HEK293 (cell line): ENCODE results near the gene ROR2.

Source experiments
- CTCF ChIA-PET: fragments of 350-600 bp; formaldehyde crosslinking; extraction: SDS; loops from one replicate; lab custom pipeline; 2021; ENCODE audit warnings: antibody characterized with exemption; lab: Yijun Ruan, JAX
- POLR2A ChIA-PET: fragments of 300-600 bp; formaldehyde crosslinking; extraction: SDS; loops from one replicate; lab custom pipeline; 2020; ENCODE audit warnings: antibody characterized with exemption, inconsistent platforms; lab: Yijun Ruan, JAX
- H3K27ac ChIP-seq: fragments of 200-500 bp; sonication (Bioruptor generic); 2 replicates; pipeline ENCODE4 v1.5.1; 2014; ENCODE audit warnings: low read depth, low read length, control low read depth, inconsistent platforms; ENCODE audit errors: extremely low read depth
- H3K36me3 ChIP-seq, 2 experiments: fragments of 200-500 bp in 1 of 2; sonication (Bioruptor generic) in 1 of 2; 1 replicate in 1 of 2; 2 replicates in 1 of 2; pipeline ENCODE4 v1.5.1; 2014 to 2017; ENCODE audit warnings: inconsistent platforms in 2 of 2, low read length in 2 of 2; ENCODE audit not compliant: control insufficient read depth in 2 of 2, insufficient read depth in 1 of 2
- H3K4me1 ChIP-seq: fragments of 200-500 bp; sonication (Bioruptor generic); 2 replicates; pipeline ENCODE4 v1.5.1; 2014; ENCODE audit warnings: mild to moderate bottlenecking, low read length, inconsistent platforms; ENCODE audit not compliant: control insufficient read depth, insufficient read depth
- H3K4me3 ChIP-seq: 2 replicates; pipeline ENCODE4 v1.5.1; 2011; ENCODE audit warnings: low read depth, mild to moderate bottlenecking, control low read depth, low read length, moderate library complexity
- H3K9me3 ChIP-seq: fragments of 200-500 bp; sonication (Bioruptor generic); 2 replicates; pipeline ENCODE4 v1.5.1; 2014; ENCODE audit warnings: low read depth, low read length, inconsistent platforms; ENCODE audit not compliant: control insufficient read depth, insufficient read depth
- GFI1B ChIP-seq: fragments of 450-650 bp; formaldehyde crosslinking; IDR thresholded peaks from 2 replicates; pipeline ENCODE4 v1.5.1; 2016; ENCODE audit warnings: missing biosample characterization, missing genetic modification characterization
- GLIS2 ChIP-seq: fragments of 450-650 bp; formaldehyde crosslinking; IDR thresholded peaks from 2 replicates; pipeline ENCODE4 v1.5.1; 2016; ENCODE audit warnings: missing biosample characterization, missing genetic modification characterization
- KLF1 ChIP-seq: fragments of 450-650 bp; formaldehyde crosslinking; IDR thresholded peaks from 2 replicates; pipeline ENCODE4 v1.5.1; 2016; ENCODE audit warnings: missing biosample characterization, missing genetic modification characterization
- KLF7 ChIP-seq: fragments of 450-650 bp; formaldehyde crosslinking; IDR thresholded peaks from 2 replicates; pipeline ENCODE4 v1.5.1; 2016; ENCODE audit warnings: missing biosample characterization, missing genetic modification characterization, borderline replicate concordance
- KLF9 ChIP-seq: fragments of 450-650 bp; formaldehyde crosslinking; IDR thresholded peaks from 2 replicates; pipeline ENCODE4 v1.5.1; 2016; ENCODE audit warnings: missing biosample characterization, missing genetic modification characterization, low read depth
- PBX3 ChIP-seq: sonication (generic); formaldehyde crosslinking; IDR thresholded peaks from 2 replicates; pipeline ENCODE4 v1.8.1; 2022; ENCODE audit warnings: mild to moderate bottlenecking, moderate library complexity, missing genetic modification reagents
- TRIM28 ChIP-seq: IDR thresholded peaks from 2 replicates; pipeline ENCODE4 v1.6.1; 2011; ENCODE audit warnings: low read length, control low read depth, borderline replicate concordance
- ZBTB48 ChIP-seq: fragments of 450-650 bp; formaldehyde crosslinking; IDR thresholded peaks from 2 replicates; pipeline ENCODE4 v1.5.1; 2016; ENCODE audit warnings: missing biosample characterization, missing genetic modification characterization
- ZNF10 ChIP-seq: fragments of 450-650 bp; formaldehyde crosslinking; IDR thresholded peaks from 2 replicates; pipeline ENCODE4 v1.5.1; 2017; ENCODE audit warnings: missing biosample characterization, missing genetic modification characterization
- ZNF155 ChIP-seq: fragments of 450-650 bp; formaldehyde crosslinking; IDR thresholded peaks from 2 replicates; pipeline ENCODE4 v1.5.1; 2016; ENCODE audit warnings: missing biosample characterization, missing genetic modification characterization
- ZNF157 ChIP-seq: fragments of 450-650 bp; formaldehyde crosslinking; IDR thresholded peaks from 2 replicates; pipeline ENCODE4 v1.5.1; 2016; ENCODE audit warnings: missing biosample characterization, missing genetic modification characterization
- ZNF211 ChIP-seq: fragments of 450-650 bp; formaldehyde crosslinking; IDR thresholded peaks from 2 replicates; pipeline ENCODE4 v1.5.1; 2016; ENCODE audit warnings: low read depth, missing biosample characterization, missing genetic modification characterization
- ZNF223 ChIP-seq: fragments of 450-650 bp; formaldehyde crosslinking; IDR thresholded peaks from 2 replicates; pipeline ENCODE4 v1.5.1; 2016; ENCODE audit warnings: missing biosample characterization, missing genetic modification characterization
- ZNF274 ChIP-seq, 2 experiments: fragments of 200-500 bp in 1 of 2; fragments of 450-650 bp in 1 of 2; sonication (Bioruptor generic) in 1 of 2; formaldehyde crosslinking in 1 of 2; IDR thresholded peaks; 2 replicates each; pipeline versions ENCODE4 v1.5.1 to v1.6.1; 2014 to 2016; ENCODE audit warnings: borderline replicate concordance in 1 of 2, inconsistent platforms in 1 of 2, low read length in 1 of 2, missing biosample characterization in 1 of 2, missing genetic modification characterization in 1 of 2
- ZNF544 ChIP-seq: fragments of 450-650 bp; formaldehyde crosslinking; IDR thresholded peaks from 2 replicates; pipeline ENCODE4 v1.5.0; 2017; ENCODE audit warnings: missing biosample characterization, missing genetic modification characterization
- ZNF548 ChIP-seq: fragments of 450-650 bp; formaldehyde crosslinking; IDR thresholded peaks from 2 replicates; pipeline ENCODE4 v1.5.1; 2016; ENCODE audit warnings: missing biosample characterization, missing genetic modification characterization
- ZNF555 ChIP-seq: fragments of 450-650 bp; formaldehyde crosslinking; conservative IDR thresholded peaks from 2 replicates; pipeline ENCODE4 v1.5.1; 2017; ENCODE audit warnings: missing biosample characterization, mild to moderate bottlenecking, missing genetic modification characterization, inconsistent platforms
- ZNF621 ChIP-seq: fragments of 450-650 bp; formaldehyde crosslinking; IDR thresholded peaks from 2 replicates; pipeline ENCODE4 v1.5.1; 2017; ENCODE audit warnings: missing biosample characterization, missing genetic modification characterization
- ZNF623 ChIP-seq: fragments of 450-650 bp; formaldehyde crosslinking; IDR thresholded peaks from 2 replicates; pipeline ENCODE4 v1.5.1; 2016; ENCODE audit warnings: missing biosample characterization, missing genetic modification characterization
- ZNF654 ChIP-seq: fragments of 450-650 bp; formaldehyde crosslinking; IDR thresholded peaks from 2 replicates; pipeline ENCODE4 v1.5.1; 2016; ENCODE audit warnings: low read depth, missing biosample characterization, missing genetic modification characterization
- ZNF658 ChIP-seq: fragments of 450-650 bp; formaldehyde crosslinking; IDR thresholded peaks from 2 replicates; pipeline ENCODE4; 2016; ENCODE audit warnings: missing biosample characterization, missing genetic modification characterization
- ZNF660 ChIP-seq: fragments of 450-650 bp; IDR thresholded peaks from 2 replicates; pipeline ENCODE4 v1.5.1; 2018; ENCODE audit warnings: missing biosample characterization, mild to moderate bottlenecking, missing genetic modification characterization
- ZNF701 ChIP-seq: fragments of 450-650 bp; formaldehyde crosslinking; IDR thresholded peaks from 2 replicates; pipeline ENCODE4 v1.5.1; 2016; ENCODE audit warnings: missing biosample characterization, missing genetic modification characterization
- ZXDB ChIP-seq: fragments of 450-650 bp; formaldehyde crosslinking; IDR thresholded peaks from 2 replicates; pipeline ENCODE4 v1.5.1; 2016; ENCODE audit warnings: missing biosample characterization, missing genetic modification characterization

Gene ROR2

DNA sequence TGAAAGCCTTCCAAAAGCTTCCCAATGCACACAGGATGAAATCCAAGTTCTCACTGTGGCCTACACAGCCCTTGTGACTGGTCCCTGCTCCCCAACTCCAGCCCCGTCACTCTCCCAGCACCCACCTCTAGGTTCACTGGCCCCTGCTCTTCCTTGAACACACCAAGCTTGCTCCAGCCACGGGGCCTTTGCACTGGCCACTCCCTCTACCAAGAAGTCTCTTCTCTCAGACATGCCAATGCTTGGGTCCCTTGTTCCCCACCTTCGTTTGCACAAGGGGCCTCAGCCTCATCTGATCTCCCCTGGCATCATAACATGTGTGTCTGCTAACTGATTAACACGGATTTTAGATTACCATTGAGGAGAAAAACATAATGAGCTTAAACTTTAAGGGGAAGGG lies 56.0 kb downstream of the ROR2 start:
- TF ChIP-seq ZNF623 (tag by site-specific recombination) (peak; percentile 81), ZNF544 (tag by site-specific recombination) (no peak)
- CTCF ChIA-PET, result interaction anchor here (0.6 kb wide), 1 partner anchor 54 kb away, joined by 3 read pairs; no protein-coding TSS in a partner anchor
- H3K27ac ChIP-seq, result no peak overlapping the region
- H3K9me3 ChIP-seq, result no peaks in the 10 kb centered on the region
- peaks cover 14% of the 10 kb centered on the region for H3K4me1 ChIP-seq
- H3K36me3 ChIP-seq, result no peaks in the 10 kb centered on the region
- POLR2A ChIA-PET, result no interaction called here
- no peak overlapping the region for H3K4me3 ChIP-seq

DNA sequence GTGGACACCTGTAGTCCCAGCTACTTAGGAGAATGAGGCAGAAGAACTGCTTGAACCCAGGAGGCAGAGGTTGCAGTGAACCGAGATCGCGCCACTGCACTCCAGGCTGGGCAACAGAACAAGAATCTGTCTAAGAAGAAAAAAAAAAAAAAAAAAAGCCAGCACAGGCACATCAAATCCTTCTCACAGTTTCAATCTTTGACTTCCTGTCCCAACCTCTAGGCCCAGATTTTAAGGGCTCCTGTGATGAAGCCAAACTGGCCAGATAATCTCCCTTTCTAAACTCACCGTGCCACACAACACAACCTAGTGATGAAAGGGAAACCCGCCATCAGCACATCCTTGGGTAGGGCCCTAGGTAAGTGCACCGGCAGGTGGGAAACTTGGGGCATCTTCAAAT lies 58.1 kb downstream of the ROR2 start:
- ChIA-PET CTCF (no interaction called here), POLR2A (no interaction called here)
- Histone ChIP-seq H3K4me1 (peaks cover 6% of the 10 kb centered on the region; the same call in 1 of the 2 replicates), H3K27ac (no peak overlapping the region), H3K4me3 (no peak overlapping the region), H3K36me3 (no peaks in the 10 kb centered on the region), H3K9me3 (no peaks in the 10 kb centered on the region)
- TF ChIP-seq ZXDB (no peak), ZNF658 (tag by site-specific recombination) (no peak), ZNF660 (tag by site-specific recombination) (no peak), KLF1 (tag by site-specific recombination) (no peak), KLF9 (tag by site-specific recombination) (no peak), GFI1B (tag by site-specific recombination) (no peak)

GRCh38 chr9:91890662-91891061 lies 59.4 kb downstream of the ROR2 start:
- H3K27ac ChIP-seq, result no peak overlapping the region
- POLR2A ChIA-PET, result no interaction called here
- CTCF ChIA-PET, result interaction anchor here (1.4 kb wide), 1 partner anchor 64 kb away, joined by 4 read pairs; no protein-coding TSS in a partner anchor
- TF ChIP-seq PBX3 (CRISPR knock-in tag), result no peak
- no peaks in the 10 kb centered on the region for H3K36me3 ChIP-seq
- no peak overlapping the region for H3K4me3 ChIP-seq
- no peaks in the 10 kb centered on the region for H3K9me3 ChIP-seq
- no peaks in the 10 kb centered on the region for H3K4me1 ChIP-seq

GRCh38 chr9:91889161-91889911 lies 60.7 kb downstream of the ROR2 start:
- ChIA-PET POLR2A (no interaction called here), CTCF (interaction anchor here (0.6 to 1.4 kb wide), 5 partner anchors 11 to 118 kb away, joined by 3 to 5 read pairs (median 4); no protein-coding TSS in a partner anchor)
- Histone ChIP-seq H3K4me1 (no peaks in the 10 kb centered on the region), H3K9me3 (no peaks in the 10 kb centered on the region), H3K4me3 (no peak overlapping the region), H3K27ac (no peak overlapping the region), H3K36me3 (no peaks in the 10 kb centered on the region)
- TF ChIP-seq ZNF157 (no peak), ZNF155 (tag by site-specific recombination) (no peak), ZBTB48 (no peak), ZNF701 (tag by site-specific recombination) (no peak), PBX3 (CRISPR knock-in tag) (no peak), ZNF274 (IDR thresholded peaks at IDR 0.05; ENCODE audit: low read length) (no peak), ZNF274 (tag by site-specific recombination; IDR thresholded peaks at IDR 0.05; ENCODE audit: borderline replicate concordance) (no peak), ZNF548 (no peak), ZNF654 (no peak), ZNF555 (tag by site-specific recombination) (no peak), ZNF10 (no peak), TRIM28 (no peak), ZNF621 (no peak), KLF7 (tag by site-specific recombination) (no peak), ZNF223 (tag by site-specific recombination) (no peak), ZNF211 (tag by site-specific recombination) (no peak), GLIS2 (no peak), KLF1 (tag by site-specific recombination) (no peak)
